PC-9 (cell line): ENCODE results near the gene DNAJC5.
"Not testable (repeated sequence)": the region's sequence is repeated elsewhere in the genome, so short reads cannot be mapped to it uniquely, and the experiment has no call there.

ENCODE experiments used
- EZH2 ChIP-seq: fragments of 200-600 bp; sonication (generic); IDR thresholded peaks from 2 replicates; pipeline ENCODE4 v1.8.0; 2017; ENCODE audit warnings: antibody characterized with exemption, low read depth
- TF ChIP-seq, protein P1 (sequence below): fragments of 200-600 bp; sonication (generic); conservative IDR thresholded peaks from 2 replicates; pipeline ENCODE4 v1.6.1; 2017; ENCODE audit warnings: mixed run types, antibody characterized with exemption, mild to moderate bottlenecking, moderate library complexity

DNA sequence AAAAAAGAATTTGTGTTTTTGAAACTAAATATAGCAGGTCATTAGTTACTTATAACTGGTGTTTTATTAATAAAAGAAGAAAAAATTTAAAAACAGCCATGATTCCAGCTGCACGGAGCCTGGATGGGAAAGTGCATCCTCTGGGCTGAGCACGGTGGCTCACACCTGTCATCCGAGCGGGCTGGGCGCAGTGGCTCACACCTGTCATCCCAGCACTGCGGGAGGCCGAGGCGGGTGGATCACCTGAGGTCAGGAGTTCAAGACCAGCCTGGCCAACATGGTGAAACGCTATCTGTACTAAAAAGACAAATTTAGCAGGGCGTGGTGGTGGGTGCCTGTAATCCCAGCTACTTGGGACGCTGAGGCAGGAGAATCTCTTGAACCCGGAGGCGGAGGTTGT lies 14.0 kb upstream of the DNAJC5 start:
- TF ChIP-seq, protein P1, sequence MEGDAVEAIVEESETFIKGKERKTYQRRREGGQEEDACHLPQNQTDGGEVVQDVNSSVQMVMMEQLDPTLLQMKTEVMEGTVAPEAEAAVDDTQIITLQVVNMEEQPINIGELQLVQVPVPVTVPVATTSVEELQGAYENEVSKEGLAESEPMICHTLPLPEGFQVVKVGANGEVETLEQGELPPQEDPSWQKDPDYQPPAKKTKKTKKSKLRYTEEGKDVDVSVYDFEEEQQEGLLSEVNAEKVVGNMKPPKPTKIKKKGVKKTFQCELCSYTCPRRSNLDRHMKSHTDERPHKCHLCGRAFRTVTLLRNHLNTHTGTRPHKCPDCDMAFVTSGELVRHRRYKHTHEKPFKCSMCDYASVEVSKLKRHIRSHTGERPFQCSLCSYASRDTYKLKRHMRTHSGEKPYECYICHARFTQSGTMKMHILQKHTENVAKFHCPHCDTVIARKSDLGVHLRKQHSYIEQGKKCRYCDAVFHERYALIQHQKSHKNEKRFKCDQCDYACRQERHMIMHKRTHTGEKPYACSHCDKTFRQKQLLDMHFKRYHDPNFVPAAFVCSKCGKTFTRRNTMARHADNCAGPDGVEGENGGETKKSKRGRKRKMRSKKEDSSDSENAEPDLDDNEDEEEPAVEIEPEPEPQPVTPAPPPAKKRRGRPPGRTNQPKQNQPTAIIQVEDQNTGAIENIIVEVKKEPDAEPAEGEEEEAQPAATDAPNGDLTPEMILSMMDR: not testable (repeated sequence)
- not testable (repeated sequence) for TF ChIP-seq EZH2
